Duodenal mucosa (tissue), 2 donors: ENCODE measurements around the gene ULK3.

Experiments
- H3K27ac ChIP-seq: one replicate; pipeline ENCODE4 v1.7.0; 2013; ENCODE audit warnings: low read depth, low read length
- H3K27me3 ChIP-seq, 2 donors: one replicate each; pipeline ENCODE4 v1.7.0; 2013; ENCODE audit warnings: low read length in 2 of 2, control low read depth in 1 of 2; ENCODE audit not compliant: insufficient read depth in 2 of 2, control insufficient read depth in 1 of 2
- H3K36me3 ChIP-seq, 2 donors: one replicate each; pipeline ENCODE4 v1.7.0; 2013; ENCODE audit warnings: low read length in 2 of 2, control low read depth in 1 of 2; ENCODE audit not compliant: insufficient read depth in 2 of 2, control insufficient read depth in 1 of 2
- H3K4me1 ChIP-seq, 2 donors: one replicate each; pipeline ENCODE4 v1.7.0; 2013; ENCODE audit warnings: low read length in 2 of 2, control low read depth in 1 of 2; ENCODE audit not compliant: insufficient read depth in 2 of 2, control insufficient read depth in 1 of 2
- H3K4me3 ChIP-seq, 2 donors: one replicate each; pipeline ENCODE4 v1.7.0; 2013; ENCODE audit warnings: low read length in 2 of 2, low read depth in 1 of 2
- H3K9ac ChIP-seq, 2 donors: one replicate each; pipeline ENCODE4 v1.7.0; 2013; ENCODE audit warnings: low read length in 2 of 2, low read depth in 1 of 2
- H3K9me3 ChIP-seq, 2 donors: one replicate each; pipeline ENCODE4 v1.7.0; 2013; ENCODE audit warnings: low read length in 2 of 2, control low read depth in 1 of 2; ENCODE audit not compliant: control insufficient read depth in 1 of 2

Gene ULK3

GRCh38 chr15:74801311-74801997 lies 41.5 kb downstream of the ULK3 start:
- Histone ChIP-seq H3K36me3 (peaks cover 14 to 59% of the 10 kb centered on the region in 2 donors), H3K27me3 (no peaks in the 10 kb centered on the region), H3K9ac (no peak overlapping the region), H3K27ac (no peak overlapping the region), H3K4me1 (peaks cover 32 to 35% of the 10 kb centered on the region in 2 donors), H3K9me3 (no peaks in the 10 kb centered on the region), H3K4me3 (no peak overlapping the region)

GRCh38 chr15:74800559-74801094 lies 42.3 kb downstream of the ULK3 start:
- no peaks in the 10 kb centered on the region for H3K27me3 ChIP-seq
- H3K4me1 ChIP-seq, result peaks cover 32 to 35% of the 10 kb centered on the region in 2 donors
- H3K27ac ChIP-seq, result no peak overlapping the region
- peaks cover 14 to 59% of the 10 kb centered on the region in 2 donors for H3K36me3 ChIP-seq
- no peak overlapping the region for H3K4me3 ChIP-seq
- no peaks in the 10 kb centered on the region for H3K9me3 ChIP-seq
- no peak overlapping the region for H3K9ac ChIP-seq

- peak overlapping the region; percentile 28 for H3K27ac ChIP-seq
- H3K4me3 ChIP-seq, result no peak overlapping the region
- no peaks in the 10 kb centered on the region for H3K9me3 ChIP-seq
- H3K9ac ChIP-seq, result peak overlapping the region in 1 of 2 donors; percentile 39
- H3K36me3 ChIP-seq, result peaks cover 14 to 59% of the 10 kb centered on the region in 2 donors
- peaks cover 33 to 41% of the 10 kb centered on the region in 2 donors for H3K4me1 ChIP-seq
- no peaks in the 10 kb centered on the region for H3K27me3 ChIP-seq
These were observed 42.9 kb downstream of the ULK3 start for GRCh38 chr15:74799856-74800558.

- peak overlapping the region in 1 of 2 donors; percentile 2 for H3K9ac ChIP-seq
- no peak overlapping the region for H3K4me3 ChIP-seq
- H3K27me3 ChIP-seq, result no peaks in the 10 kb centered on the region
- H3K9me3 ChIP-seq, result no peaks in the 10 kb centered on the region
- peak overlapping the region; percentile 28 for H3K27ac ChIP-seq
- H3K4me1 ChIP-seq, result peaks cover 36 to 48% of the 10 kb centered on the region in 2 donors
- H3K36me3 ChIP-seq, result peaks cover 14 to 59% of the 10 kb centered on the region in 2 donors
These were observed 43.6 kb downstream of the ULK3 start for GRCh38 chr15:74799255-74799855.

GRCh38 chr15:74798388-74799254 lies 44.3 kb downstream of the ULK3 start:
- Histone ChIP-seq H3K36me3 (peaks cover 13 to 52% of the 10 kb centered on the region in 2 donors), H3K4me3 (no peak overlapping the region)

GRCh38 chr15:74795966-74796625 lies 46.9 kb downstream of the ULK3 start:
- peaks cover 60 to 76% of the 10 kb centered on the region in 2 donors for H3K4me1 ChIP-seq
- H3K36me3 ChIP-seq, result peaks cover 5 to 38% of the 10 kb centered on the region in 2 donors
- H3K27me3 ChIP-seq, result no peaks in the 10 kb centered on the region
- H3K27ac ChIP-seq, result no peak overlapping the region
- no peak overlapping the region for H3K9ac ChIP-seq
- H3K4me3 ChIP-seq, result no peak overlapping the region
- no peaks in the 10 kb centered on the region for H3K9me3 ChIP-seq

More at GRCh38 chr15:74798388-74799254, 44.3 kb downstream of the ULK3 start:
- Histone ChIP-seq H3K4me1 (peaks cover 36 to 52% of the 10 kb centered on the region in 2 donors), H3K27ac (no peak overlapping the region), H3K27me3 (no peaks in the 10 kb centered on the region), H3K9me3 (no peaks in the 10 kb centered on the region), H3K9ac (no peak overlapping the region)

- Histone ChIP-seq H3K27me3 (no peaks in the 10 kb centered on the region), H3K4me3 (no peak overlapping the region), H3K36me3 (peaks cover 5 to 30% of the 10 kb centered on the region in 2 donors), H3K9ac (no peak overlapping the region), H3K27ac (no peak overlapping the region), H3K4me1 (peaks cover 64 to 78% of the 10 kb centered on the region in 2 donors), H3K9me3 (no peaks in the 10 kb centered on the region)
These were observed 48.0 kb downstream of the ULK3 start for GRCh38 chr15:74794970-74795349.

- Histone ChIP-seq H3K9ac (no peak overlapping the region), H3K36me3 (peaks cover 3 to 25% of the 10 kb centered on the region in 2 donors), H3K27me3 (no peaks in the 10 kb centered on the region), H3K4me1 (peaks cover 64 to 78% of the 10 kb centered on the region in 2 donors), H3K27ac (no peak overlapping the region), H3K4me3 (no peak overlapping the region), H3K9me3 (no peaks in the 10 kb centered on the region)
These were observed 48.5 kb downstream of the ULK3 start for GRCh38 chr15:74794248-74794969.
